GM23338 (cell line): ENCODE data around the gene LETMD1. TPM values are rescaled to one million over a fixed set of nuclear protein-coding genes. Genes with fewer than 3 reads are reported as not detected.

ENCODE experiments used
- CREB1 ChIP-seq: fragments of 250-450 bp; sonication (Bioruptor Pico); IDR thresholded peaks from 2 replicates; pipeline ENCODE4 v1.5.0; 2020; ENCODE audit warnings: low read depth, mild to moderate bottlenecking, moderate library complexity
- ETS1 ChIP-seq: IDR thresholded peaks from 2 replicates; pipeline ENCODE4 v1.6.1; 2016; ENCODE audit warnings: antibody characterized with exemption
- EZH2 ChIP-seq: fragments of 200-600 bp; sonication (generic); IDR thresholded peaks from one replicate; pipeline ENCODE4 v1.8.0; 2017; ENCODE audit warnings: antibody characterized with exemption, mild to moderate bottlenecking, low read depth; ENCODE audit not compliant: unreplicated experiment
- EZH2phosphoT487 ChIP-seq: fragments of 200-600 bp; sonication (generic); IDR thresholded peaks from one replicate; pipeline ENCODE4 v1.8.1; 2018; ENCODE audit warnings: antibody characterized with exemption; ENCODE audit not compliant: unreplicated experiment
- JUNB ChIP-seq: IDR thresholded peaks from one replicate; pipeline ENCODE4 v1.6.1; 2016; ENCODE audit warnings: antibody characterized with exemption; ENCODE audit not compliant: unreplicated experiment
- NANOG ChIP-seq: IDR thresholded peaks from 2 replicates; pipeline ENCODE4 v1.6.1; 2016; ENCODE audit warnings: antibody characterized with exemption, borderline replicate concordance
- POLR2AphosphoS5 ChIP-seq: IDR thresholded peaks from 2 replicates; pipeline ENCODE4 v1.6.1; 2016; ENCODE audit warnings: antibody characterized with exemption, low read depth
- REST ChIP-seq: IDR thresholded peaks from one replicate; pipeline ENCODE4 v1.6.1; 2018; ENCODE audit warnings: antibody characterized with exemption; ENCODE audit not compliant: unreplicated experiment
- STAT1 ChIP-seq: IDR thresholded peaks from one replicate; pipeline ENCODE4 v1.6.1; 2016; ENCODE audit warnings: antibody characterized with exemption; ENCODE audit not compliant: unreplicated experiment
- ZNF114 ChIP-seq: fragments of 250-450 bp; sonication (Bioruptor Pico); IDR thresholded peaks from 2 replicates; pipeline ENCODE4 v1.5.0; 2020; ENCODE audit warnings: mild to moderate bottlenecking, moderate library complexity
- ZNF331 ChIP-seq: fragments of 250-450 bp; sonication (Bioruptor Pico); IDR thresholded peaks from 2 replicates; pipeline ENCODE4 v1.5.0; 2020; ENCODE audit warnings: low read depth, mild to moderate bottlenecking, moderate library complexity
- ZNF462 ChIP-seq: fragments of 250-450 bp; sonication (Bioruptor Pico); IDR thresholded peaks from 2 replicates; pipeline ENCODE4 v1.5.0; 2020; ENCODE audit warnings: mild to moderate bottlenecking, moderate library complexity
- polyA plus RNA-seq: library from polyadenylated mRNA; unstranded; fragments of >200 nt; fragmentation: Nextera tagmentation; extraction: Ambion mirVana; gene quantifications from 2 replicates; pipeline ENCODE4 v1.2.1, GENCODE V29; 2016
- total RNA-seq: library from RNA; depleted of rRNA; stranded (reverse); fragments of >200 nt; shearing (Covaris generic); gene quantifications from 2 replicates; pipeline ENCODE4 v1.2.3, GENCODE V29; 2014

The LETMD1 gene
- total and polyA plus RNA-seq, 2 experiments from 2014 or later, result 15.7 to 29.9 TPM

GRCh38 chr12:51018956-51019355 lies 29.2 kb upstream of the LETMD1 start (continued):
- TF ChIP-seq ZNF462 (no peak), POLR2AphosphoS5 (no peak), ETS1 (no peak), NANOG (no peak), ZNF331 (CRISPR knock-in tag) (no peak), ZNF114 (CRISPR knock-in tag) (no peak), EZH2 (no peak), CREB1 (CRISPR knock-in tag) (no peak), JUNB (no peak), STAT1 (no peak), EZH2phosphoT487 (no peak), REST (no peak)
